ENCODE results near the gene MTSS2. TPM values are rescaled to one million over a fixed set of nuclear protein-coding genes. Genes with fewer than 3 reads are reported as not detected.

The MTSS2 gene
- total RNA-seq, 1 donor: 56.5 TPM

GRCh38 chr16:70696355-70696754 lies 10.5 kb upstream of the MTSS2 start:
- no peaks in the 10 kb centered on the region for H4K20me1 ChIP-seq (ENCODE audit: insufficient read depth, low read length)
- H3K4me3 ChIP-seq (ENCODE audit: insufficient read depth, low read length): no peak overlapping the region
- H3K4me1 ChIP-seq (ENCODE audit: insufficient read depth, low read length): peaks cover 50% of the 10 kb centered on the region
- peaks cover 3% of the 10 kb centered on the region for H3K79me2 ChIP-seq (ENCODE audit: insufficient read depth, low read length)
- no peak for TF ChIP-seq CTCF (IDR thresholded peaks at IDR 0.05; ENCODE audit: extremely low read depth, low read depth, low read length)
- DNase-seq (ENCODE audit: insufficient read length, low spot score, missing footprints): no peak
- no peaks in the 10 kb centered on the region for H3K9me3 ChIP-seq (ENCODE audit: low read depth, low read length)
- no peak overlapping the region for H3K27ac ChIP-seq (ENCODE audit: low read depth, low read length)
- H3K4me2 ChIP-seq (ENCODE audit: insufficient read depth, low read length): no peak overlapping the region
- H3K27me3 ChIP-seq (ENCODE audit: insufficient read depth, low read length): no peaks in the 10 kb centered on the region
- no peak overlapping the region for H2AFZ ChIP-seq (ENCODE audit: low read length)
- peaks cover 4% of the 10 kb centered on the region for H3K36me3 ChIP-seq (ENCODE audit: insufficient read depth, low read length)

GRCh38 chr16:70695331-70696070 lies 9.6 kb upstream of the MTSS2 start:
- H4K20me1 ChIP-seq (ENCODE audit: insufficient read depth, low read length): no peaks in the 10 kb centered on the region

GRCh38 chr16:70694868-70695218 lies 9.0 kb upstream of the MTSS2 start:
- Histone ChIP-seq H3K79me2 (ENCODE audit: insufficient read depth, low read length) (no peaks in the 10 kb centered on the region), H3K27ac (ENCODE audit: low read depth, low read length) (peak overlapping the region; percentile 92), H3K36me3 (ENCODE audit: insufficient read depth, low read length) (peaks cover 4% of the 10 kb centered on the region), H4K20me1 (ENCODE audit: insufficient read depth, low read length) (no peaks in the 10 kb centered on the region), H3K4me3 (ENCODE audit: insufficient read depth, low read length) (no peak overlapping the region), H2AFZ (ENCODE audit: low read length) (no peak overlapping the region), H3K27me3 (ENCODE audit: insufficient read depth, low read length) (no peaks in the 10 kb centered on the region), H3K9me3 (ENCODE audit: low read depth, low read length) (no peaks in the 10 kb centered on the region), H3K4me2 (ENCODE audit: insufficient read depth, low read length) (no peak overlapping the region), H3K4me1 (ENCODE audit: insufficient read depth, low read length) (peaks cover 41% of the 10 kb centered on the region)
- TF ChIP-seq CTCF (IDR thresholded peaks at IDR 0.05; ENCODE audit: extremely low read depth, low read depth, low read length): no peak
- no peak for DNase-seq (ENCODE audit: insufficient read length, low spot score, missing footprints)

More at GRCh38 chr16:70695331-70696070, 9.6 kb upstream of the MTSS2 start:
- Histone ChIP-seq H3K79me2 (ENCODE audit: insufficient read depth, low read length) (no peaks in the 10 kb centered on the region), H3K4me2 (ENCODE audit: insufficient read depth, low read length) (no peak overlapping the region), H3K36me3 (ENCODE audit: insufficient read depth, low read length) (peaks cover 4% of the 10 kb centered on the region), H2AFZ (ENCODE audit: low read length) (no peak overlapping the region), H3K27ac (ENCODE audit: low read depth, low read length) (no peak overlapping the region), H3K27me3 (ENCODE audit: insufficient read depth, low read length) (no peaks in the 10 kb centered on the region), H3K4me1 (ENCODE audit: insufficient read depth, low read length) (peaks cover 44% of the 10 kb centered on the region), H3K9me3 (ENCODE audit: low read depth, low read length) (no peaks in the 10 kb centered on the region), H3K4me3 (ENCODE audit: insufficient read depth, low read length) (no peak overlapping the region)
- no peak for TF ChIP-seq CTCF (IDR thresholded peaks at IDR 0.05; ENCODE audit: extremely low read depth, low read depth, low read length)
- DNase-seq (ENCODE audit: insufficient read length, low spot score, missing footprints): no peak

GRCh38 chr16:70694088-70694867 lies 8.4 kb upstream of the MTSS2 start:
- H3K79me2 ChIP-seq (ENCODE audit: insufficient read depth, low read length): no peaks in the 10 kb centered on the region
- DNase-seq (ENCODE audit: insufficient read length, low spot score, missing footprints): peak; percentile 99
- no peak overlapping the region for H3K4me2 ChIP-seq (ENCODE audit: insufficient read depth, low read length)
- H3K27me3 ChIP-seq (ENCODE audit: insufficient read depth, low read length): no peaks in the 10 kb centered on the region
- no peaks in the 10 kb centered on the region for H3K9me3 ChIP-seq (ENCODE audit: low read depth, low read length)
- H3K27ac ChIP-seq (ENCODE audit: low read depth, low read length): peak overlapping the region; percentile 92
- no peak overlapping the region for H3K4me3 ChIP-seq (ENCODE audit: insufficient read depth, low read length)
- TF ChIP-seq CTCF (IDR thresholded peaks at IDR 0.05; ENCODE audit: extremely low read depth, low read depth, low read length): no peak
- no peaks in the 10 kb centered on the region for H4K20me1 ChIP-seq (ENCODE audit: insufficient read depth, low read length)
- H2AFZ ChIP-seq (ENCODE audit: low read length): no peak overlapping the region
- H3K36me3 ChIP-seq (ENCODE audit: insufficient read depth, low read length): peaks cover under 1% of the 10 kb centered on the region
- H3K4me1 ChIP-seq (ENCODE audit: insufficient read depth, low read length): peaks cover 41% of the 10 kb centered on the region

All from osteoblast (primary cell).